ENCODE data around the gene S1PR2. TPM values are rescaled to one million over a fixed set of nuclear protein-coding genes. Genes with fewer than 3 reads are reported as not detected.
A peak's percentile ranks its signal among the peaks of the same experiment; 100 is the strongest.
"Not testable (repeated sequence)": the region's sequence is repeated elsewhere in the genome, so short reads cannot be mapped to it uniquely, and the experiment has no call there.

S1PR2 gene
- total RNA-seq, 1 experiment from 2014 or later: 14.0 TPM

DNA sequence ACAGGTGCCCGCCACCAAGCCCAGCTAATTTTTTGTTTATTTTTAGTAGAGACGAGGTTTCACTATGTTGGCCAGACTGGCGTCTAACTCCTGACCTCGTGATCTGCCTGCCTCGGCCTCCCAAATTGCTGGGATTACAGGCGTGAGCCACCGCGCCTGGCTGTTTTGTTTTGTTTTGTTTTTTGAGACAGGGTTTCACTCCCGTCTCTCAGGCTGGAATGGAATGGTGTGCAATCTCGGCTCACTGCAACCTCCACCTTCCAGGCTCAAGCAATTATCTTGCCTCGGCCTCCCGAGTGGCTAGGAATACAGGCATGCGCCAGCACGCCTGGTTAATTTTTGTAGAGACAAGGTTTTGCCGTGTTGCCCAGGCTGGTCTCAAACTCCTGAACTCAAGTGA, 31.0 kb downstream of the S1PR2 start:
- in situ Hi-C loops (cut with HindIII; ENCODE audit: low sequenced_read_pairs): loop anchor here (10.0 kb wide), 1 partner anchor 55 kb away; no protein-coding TSS in a partner anchor

GRCh38 chr19:10198889-10199644, 32.1 kb downstream of the S1PR2 start:
- in situ Hi-C loops (cut with HindIII; ENCODE audit: low sequenced_read_pairs); DNase-seq (ENCODE audit: low spot score): not testable (repeated sequence)

More for the DNA sequence above, 31.0 kb downstream of the S1PR2 start:
- DNase-seq (ENCODE audit: low spot score): not testable (repeated sequence)

- DNase-seq (ENCODE audit: low spot score): no peak
- in situ Hi-C loops (cut with HindIII; ENCODE audit: low sequenced_read_pairs): no loop called here
These were observed 36.0 kb downstream of the S1PR2 start for GRCh38 chr19:10195199-10195519.

- in situ Hi-C loops (cut with HindIII; ENCODE audit: low sequenced_read_pairs): no loop called here
These were observed 36.5 kb downstream of the S1PR2 start, which contains the start of gene DNMT1 for GRCh38 chr19:10194500-10195198. DNMT1 (minus strand) TSS chr19:10194953; CDS start chr19:10194899, 54 bp downstream.

GRCh38 chr19:10193790-10194499, 37.2 kb downstream of the S1PR2 start:
- no peak for DNase-seq (ENCODE audit: low spot score)

More at GRCh38 chr19:10194500-10195198, 36.5 kb downstream of the S1PR2 start, which contains the start of gene DNMT1:
- DNase-seq (ENCODE audit: low spot score): peak; percentile 97

DNA sequence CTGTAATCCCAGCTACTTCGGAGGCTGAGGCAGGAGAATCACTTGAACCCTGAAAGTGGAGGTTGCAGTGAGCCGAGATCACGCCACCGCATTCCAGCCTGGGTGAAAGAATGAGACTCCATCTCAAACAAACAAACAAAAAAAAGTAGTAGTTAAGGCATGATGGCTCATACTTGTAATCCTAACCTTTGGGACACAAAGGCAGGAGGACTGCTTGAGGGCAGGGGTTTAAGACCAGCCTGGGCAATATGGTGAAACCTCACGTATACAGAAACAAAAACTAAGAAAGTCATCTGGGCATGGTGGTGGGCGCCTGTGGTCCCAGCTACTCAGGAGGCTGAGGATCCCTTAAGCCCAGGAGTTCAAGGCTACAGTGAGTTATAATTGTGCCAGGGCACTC, 38.2 kb downstream of the S1PR2 start:
- no peak for DNase-seq (ENCODE audit: low spot score)
- in situ Hi-C loops (cut with HindIII; ENCODE audit: low sequenced_read_pairs): no loop called here

More at GRCh38 chr19:10193790-10194499, 37.2 kb downstream of the S1PR2 start:
- in situ Hi-C loops (cut with HindIII; ENCODE audit: low sequenced_read_pairs): no loop called here

- DNase-seq (ENCODE audit: low spot score): no peak
- in situ Hi-C loops (cut with HindIII; ENCODE audit: low sequenced_read_pairs): no loop called here
These were observed 39.8 kb downstream of the S1PR2 start for GRCh38 chr19:10191347-10191746.

DNA sequence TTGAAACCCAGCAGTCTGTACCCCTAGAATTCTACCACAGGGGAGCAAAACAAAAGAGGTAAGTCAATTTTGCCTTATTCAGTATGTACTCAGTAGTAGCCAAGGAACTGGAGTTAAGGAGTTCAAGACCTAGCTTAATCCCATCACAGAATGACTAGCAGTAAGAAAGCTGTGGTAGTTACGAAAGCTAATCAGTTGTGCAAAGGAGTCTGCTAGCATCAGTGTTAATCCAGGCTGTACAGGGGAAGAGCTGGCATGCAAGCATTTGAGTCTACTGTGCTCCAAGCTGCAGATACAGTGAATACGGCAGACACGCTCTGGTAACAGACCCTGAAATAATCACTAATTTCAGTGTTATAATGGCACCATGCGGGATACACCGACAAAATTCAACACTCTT, 41.1 kb downstream of the S1PR2 start:
- in situ Hi-C loops (cut with HindIII; ENCODE audit: low sequenced_read_pairs): no loop called here
- no peak for DNase-seq (ENCODE audit: low spot score)

DNA sequence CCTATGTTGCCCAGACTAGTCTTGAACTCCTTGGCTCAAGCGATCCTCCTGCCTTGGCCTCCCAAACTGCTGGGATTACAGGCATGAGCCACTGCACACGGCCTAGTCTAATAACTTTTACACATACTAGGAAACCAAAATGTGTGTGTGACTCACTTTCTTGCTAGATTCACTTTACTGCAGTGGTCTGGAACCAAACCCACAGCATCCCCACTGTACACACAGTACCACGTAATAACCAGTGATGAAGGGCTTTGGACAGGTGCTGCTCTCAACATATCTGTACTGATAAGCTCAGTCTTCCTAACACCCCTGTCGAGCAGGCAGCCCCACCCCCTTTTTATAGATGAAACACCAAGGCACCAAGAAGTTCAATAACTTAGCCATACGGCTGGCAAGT, 41.5 kb downstream of the S1PR2 start:
- no peak for DNase-seq (ENCODE audit: low spot score)
- in situ Hi-C loops (cut with HindIII; ENCODE audit: low sequenced_read_pairs): no loop called here

- no peak for DNase-seq (ENCODE audit: low spot score)
- in situ Hi-C loops (cut with HindIII; ENCODE audit: low sequenced_read_pairs): no loop called here
These were observed 43.8 kb downstream of the S1PR2 start for GRCh38 chr19:10187315-10187714.

DNA sequence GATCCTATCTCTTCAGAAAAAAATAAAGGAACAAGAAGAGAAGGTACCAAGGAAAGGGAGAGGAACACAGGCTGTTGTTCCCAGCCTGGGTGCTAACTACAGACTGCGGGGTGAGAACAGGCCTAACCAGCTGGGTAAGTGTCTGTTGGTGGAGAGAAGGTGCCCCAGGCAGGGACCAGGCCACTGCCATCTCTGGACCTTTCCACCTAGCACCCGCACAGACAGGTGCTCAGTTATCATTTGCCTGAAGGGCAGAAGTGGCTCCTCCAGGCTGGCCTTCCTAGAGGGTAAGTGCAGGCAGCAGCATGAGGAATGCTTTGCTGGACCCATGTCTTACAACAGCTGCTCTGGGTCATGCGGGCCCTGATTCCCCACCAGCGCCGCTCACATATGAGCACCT, 46.5 kb downstream of the S1PR2 start:
- in situ Hi-C loops (cut with HindIII; ENCODE audit: low sequenced_read_pairs): no loop called here
- DNase-seq (ENCODE audit: low spot score): no peak

GRCh38 chr19:10183926-10184325, 47.2 kb downstream of the S1PR2 start:
- in situ Hi-C loops (cut with HindIII; ENCODE audit: low sequenced_read_pairs): no loop called here
- DNase-seq (ENCODE audit: low spot score): no peak

- DNase-seq (ENCODE audit: low spot score): no peak
- in situ Hi-C loops (cut with HindIII; ENCODE audit: low sequenced_read_pairs): no loop called here
These were observed 48.3 kb downstream of the S1PR2 start for GRCh38 chr19:10182847-10183246.

- in situ Hi-C loops (cut with HindIII; ENCODE audit: low sequenced_read_pairs): no loop called here
- DNase-seq (ENCODE audit: low spot score): no peak
These were observed 49.1 kb downstream of the S1PR2 start for GRCh38 chr19:10182076-10182475.

DNA sequence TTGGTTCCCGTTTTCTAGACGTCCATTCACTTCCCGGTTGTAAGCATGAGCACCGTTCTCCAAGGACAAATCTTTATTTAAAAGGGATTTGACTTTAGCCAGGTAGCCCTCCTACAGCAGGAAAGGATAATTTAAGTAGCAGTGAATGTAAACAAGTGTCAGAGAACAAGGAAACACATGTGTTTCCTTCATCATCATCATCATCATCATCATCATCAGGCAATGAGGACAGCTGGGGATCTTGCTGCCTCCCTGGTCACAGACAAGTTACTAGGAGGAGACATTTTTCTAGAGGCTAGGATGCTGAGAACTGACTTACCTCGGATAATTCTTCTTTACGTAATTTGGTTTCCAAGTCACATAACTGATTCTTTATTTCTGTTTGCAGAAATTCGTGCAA, 50.7 kb downstream of the S1PR2 start:
- no peak for DNase-seq (ENCODE audit: low spot score)

DNA sequence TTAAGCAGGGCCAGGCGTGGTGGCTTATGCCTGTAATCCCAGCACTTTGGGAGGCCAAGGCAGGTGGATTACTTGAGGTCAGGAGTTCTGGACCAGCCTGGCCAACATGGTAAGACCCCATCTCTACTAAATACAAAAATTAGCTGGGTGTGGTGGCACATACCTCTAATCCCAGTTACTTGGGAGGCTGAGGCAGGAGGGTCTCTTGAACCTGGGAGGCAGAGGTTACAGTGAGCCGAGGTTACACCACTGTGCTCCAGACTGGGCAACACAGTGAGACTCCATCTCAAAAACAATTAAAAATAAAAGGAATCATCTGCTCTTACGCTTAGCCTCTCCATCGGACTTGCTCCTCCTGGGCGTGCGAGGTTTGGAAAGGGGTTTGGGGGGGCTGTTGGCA, 51.1 kb downstream of the S1PR2 start:
- DNase-seq (ENCODE audit: low spot score); in situ Hi-C loops (cut with HindIII; ENCODE audit: low sequenced_read_pairs): not testable (repeated sequence)

More for the DNA sequence above, 50.7 kb downstream of the S1PR2 start:
- in situ Hi-C loops (cut with HindIII; ENCODE audit: low sequenced_read_pairs): no loop called here

GRCh38 chr19:10173527-10173926, 57.6 kb downstream of the S1PR2 start:
- in situ Hi-C loops (cut with HindIII; ENCODE audit: low sequenced_read_pairs): no loop called here
- no peak for DNase-seq (ENCODE audit: low spot score)

Data from G401 (cell line).